ENCODE results near the gene NKD1. TPM values are rescaled to one million over a fixed set of nuclear protein-coding genes. Genes with fewer than 3 reads are reported as not detected.

The NKD1 gene
- total RNA-seq, 6 donors from 2014 or later = 9.9 to 59.7 (median 21.4) TPM

DNA sequence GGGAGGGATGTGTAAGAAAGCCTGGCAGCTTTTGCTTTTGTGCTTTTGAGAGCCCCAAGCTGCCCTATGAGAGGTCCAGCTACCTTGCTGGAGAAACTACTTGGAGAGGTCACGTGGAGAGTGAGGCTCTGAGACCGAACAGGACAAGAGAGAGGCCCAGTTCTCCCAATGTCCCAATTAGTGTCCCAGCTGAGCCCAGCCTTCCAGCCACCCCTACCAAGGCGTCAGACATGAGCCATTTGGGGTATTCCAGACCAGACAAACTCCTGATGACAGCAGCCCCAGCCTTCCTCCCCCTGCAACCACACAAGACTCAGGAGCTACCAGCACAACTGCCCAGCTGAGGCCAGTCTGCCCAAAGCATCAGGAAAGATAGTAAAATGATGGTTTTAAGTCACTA, 35.0 kb downstream of the NKD1 start:
- Histone ChIP-seq H3K4me1 (peaks cover 0 to 25% (median 7%) of the 10 kb centered on the region in 4 donors), H3K27ac (peak overlapping the region in 1 of 4 donors; percentile 21), H3K36me3 (no peaks in the 10 kb centered on the region), H3K4me3 (no peak overlapping the region), H3K27me3 (no peaks in the 10 kb centered on the region), H3K9me3 (no peaks in the 10 kb centered on the region)
- whole genome bisulfite sequencing, 2 donors = 85 to 91% methylated on average over 2 to 3 of the region's 3 CpGs
- ATAC-seq (ENCODE audit: low FRiP score in 2 of 2) (no peak), DNase-seq (no peak)
- TF ChIP-seq, protein P1, sequence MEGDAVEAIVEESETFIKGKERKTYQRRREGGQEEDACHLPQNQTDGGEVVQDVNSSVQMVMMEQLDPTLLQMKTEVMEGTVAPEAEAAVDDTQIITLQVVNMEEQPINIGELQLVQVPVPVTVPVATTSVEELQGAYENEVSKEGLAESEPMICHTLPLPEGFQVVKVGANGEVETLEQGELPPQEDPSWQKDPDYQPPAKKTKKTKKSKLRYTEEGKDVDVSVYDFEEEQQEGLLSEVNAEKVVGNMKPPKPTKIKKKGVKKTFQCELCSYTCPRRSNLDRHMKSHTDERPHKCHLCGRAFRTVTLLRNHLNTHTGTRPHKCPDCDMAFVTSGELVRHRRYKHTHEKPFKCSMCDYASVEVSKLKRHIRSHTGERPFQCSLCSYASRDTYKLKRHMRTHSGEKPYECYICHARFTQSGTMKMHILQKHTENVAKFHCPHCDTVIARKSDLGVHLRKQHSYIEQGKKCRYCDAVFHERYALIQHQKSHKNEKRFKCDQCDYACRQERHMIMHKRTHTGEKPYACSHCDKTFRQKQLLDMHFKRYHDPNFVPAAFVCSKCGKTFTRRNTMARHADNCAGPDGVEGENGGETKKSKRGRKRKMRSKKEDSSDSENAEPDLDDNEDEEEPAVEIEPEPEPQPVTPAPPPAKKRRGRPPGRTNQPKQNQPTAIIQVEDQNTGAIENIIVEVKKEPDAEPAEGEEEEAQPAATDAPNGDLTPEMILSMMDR (IDR thresholded peaks at IDR 0.05) = no peak
- TF ChIP-seq POLR2A (IDR thresholded peaks at IDR 0.05) (no peak), EP300 (IDR thresholded peaks at IDR 0.05) (no peak), POLR2AphosphoS5 (IDR thresholded peaks at IDR 0.05) (no peak)

DNA sequence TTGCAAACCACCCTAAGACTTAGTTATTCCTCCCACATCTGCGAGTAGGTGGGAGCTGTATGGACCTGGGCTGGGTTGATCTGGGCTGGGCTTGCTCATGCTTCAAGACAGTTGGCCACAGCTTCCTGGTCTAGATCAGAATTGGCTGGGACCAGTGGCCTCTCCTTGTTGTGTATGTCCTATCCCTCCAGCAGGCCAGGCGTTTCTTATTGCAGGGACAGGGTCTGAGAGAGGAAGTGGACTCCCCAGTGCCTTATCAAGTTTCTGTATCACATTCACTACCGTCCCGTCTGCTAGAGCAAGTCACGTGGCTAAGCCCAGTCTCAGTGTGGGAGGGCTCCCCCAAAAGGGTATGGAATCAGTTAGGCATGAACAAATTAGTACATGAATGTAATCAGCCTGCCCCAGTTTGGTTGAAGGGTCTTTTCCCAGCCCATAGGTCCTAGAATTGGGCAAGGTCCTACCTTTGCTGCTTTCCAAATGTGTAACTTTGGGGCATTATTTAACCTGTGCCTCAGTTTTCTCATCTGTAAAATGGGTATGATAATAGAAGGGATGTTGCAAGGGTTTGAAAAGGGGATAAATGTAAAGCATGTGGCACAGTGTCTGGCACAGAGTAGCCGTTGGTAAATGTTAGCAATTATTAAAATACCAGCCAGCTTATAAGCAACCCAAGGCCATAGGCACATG, 36.0 kb downstream of the NKD1 start:
- H3K27ac ChIP-seq = peak overlapping the region; percentile 14 to 71 (median 52)
- no peak for ATAC-seq (ENCODE audit: low FRiP score in 2 of 2)
- H3K27me3 ChIP-seq = no peaks in the 10 kb centered on the region
- H3K4me1 ChIP-seq = peaks cover 0 to 25% (median 7%) of the 10 kb centered on the region in 4 donors
- H3K9me3 ChIP-seq = no peaks in the 10 kb centered on the region
- no peak overlapping the region for H3K4me3 ChIP-seq
- DNase-seq = no peak
- no peak for TF ChIP-seq POLR2A (IDR thresholded peaks at IDR 0.05)
- TF ChIP-seq, protein P1 (IDR thresholded peaks at IDR 0.05) = no peak
- no peak for TF ChIP-seq EP300 (IDR thresholded peaks at IDR 0.05)
- TF ChIP-seq POLR2AphosphoS5 (IDR thresholded peaks at IDR 0.05) = no peak
- H3K36me3 ChIP-seq = no peaks in the 10 kb centered on the region
- 60 to 63% methylated on average over 6 of the region's 6 CpGs for WGBS, 2 donors

DNA sequence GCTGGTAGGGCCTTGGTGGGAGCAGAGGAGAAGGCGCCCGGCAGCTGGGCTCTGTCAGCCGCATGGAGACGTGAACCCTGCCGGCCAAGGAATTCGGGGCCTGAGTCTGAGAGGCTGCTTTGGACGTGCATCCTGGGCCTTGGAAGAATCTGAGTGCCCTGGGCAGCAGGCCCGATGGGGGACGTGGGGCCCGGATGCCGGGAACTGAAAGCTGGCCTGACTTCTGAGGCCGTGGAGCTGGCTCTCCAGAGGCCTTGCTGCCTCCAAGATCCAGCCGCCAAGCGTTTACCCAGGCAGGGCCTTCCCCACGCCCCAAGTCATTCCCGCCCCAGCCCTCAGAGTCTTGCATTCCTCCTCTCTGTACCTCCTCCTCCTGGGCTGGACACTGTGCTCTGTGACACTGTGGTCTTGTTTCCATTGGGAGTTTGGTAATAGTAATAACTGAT, 37.2 kb downstream of the NKD1 start:
- ATAC-seq (ENCODE audit: low FRiP score in 2 of 2) (peak; percentile 74 to 78), DNase-seq (peak; percentile 32 to 90)
- Histone ChIP-seq H3K36me3 (no peaks in the 10 kb centered on the region), H3K27me3 (no peaks in the 10 kb centered on the region), H3K4me1 (peaks cover 0 to 25% (median 5%) of the 10 kb centered on the region in 4 donors), H3K9me3 (no peaks in the 10 kb centered on the region), H3K4me3 (no peak overlapping the region), H3K27ac (peak overlapping the region; percentile 41 to 71 (median 58))
- WGBS, 2 donors = 72 to 87% methylated on average over 15 to 16 of the region's 16 CpGs
- TF ChIP-seq POLR2A (IDR thresholded peaks at IDR 0.05) (no peak), POLR2AphosphoS5 (IDR thresholded peaks at IDR 0.05) (peak; percentile 30)

DNA sequence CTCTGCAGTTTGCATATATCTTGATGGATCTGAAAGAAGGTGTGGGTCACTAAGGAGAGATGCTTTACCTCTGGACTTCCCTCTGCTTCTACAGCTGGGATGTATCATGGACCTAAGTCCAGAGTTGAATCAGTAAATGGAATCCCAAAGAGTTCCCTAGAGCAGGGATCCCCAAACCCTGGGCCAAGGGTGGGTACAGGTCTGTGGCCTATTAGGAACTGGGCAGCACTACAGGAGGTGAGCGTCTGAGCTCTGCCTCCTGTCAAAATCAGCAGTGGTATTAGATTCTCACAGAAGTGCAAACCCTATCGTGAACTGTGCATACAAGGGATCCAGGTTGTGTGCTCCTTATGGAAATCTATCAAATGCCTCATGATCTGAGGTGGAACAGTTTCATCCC, 39.3 kb downstream of the NKD1 start:
- Histone ChIP-seq H3K27ac (no peak overlapping the region), H3K36me3 (no peaks in the 10 kb centered on the region), H3K4me1 (peaks cover 2 to 13% (median 8%) of the 10 kb centered on the region in 4 donors), H3K4me3 (no peak overlapping the region), H3K9me3 (no peaks in the 10 kb centered on the region), H3K27me3 (no peaks in the 10 kb centered on the region)
- WGBS, 2 donors = 89% methylated on average over 2 of the region's 2 CpGs; no CpG with 5 or more reads in 1 of the 2 donors
- no peak for ATAC-seq (ENCODE audit: low FRiP score in 2 of 2)
- TF ChIP-seq EP300 (IDR thresholded peaks at IDR 0.05) (no peak), POLR2AphosphoS5 (IDR thresholded peaks at IDR 0.05) (no peak), POLR2A (IDR thresholded peaks at IDR 0.05) (no peak)
- TF ChIP-seq, protein P1 (IDR thresholded peaks at IDR 0.05) = no peak
- DNase-seq = no peak

DNA sequence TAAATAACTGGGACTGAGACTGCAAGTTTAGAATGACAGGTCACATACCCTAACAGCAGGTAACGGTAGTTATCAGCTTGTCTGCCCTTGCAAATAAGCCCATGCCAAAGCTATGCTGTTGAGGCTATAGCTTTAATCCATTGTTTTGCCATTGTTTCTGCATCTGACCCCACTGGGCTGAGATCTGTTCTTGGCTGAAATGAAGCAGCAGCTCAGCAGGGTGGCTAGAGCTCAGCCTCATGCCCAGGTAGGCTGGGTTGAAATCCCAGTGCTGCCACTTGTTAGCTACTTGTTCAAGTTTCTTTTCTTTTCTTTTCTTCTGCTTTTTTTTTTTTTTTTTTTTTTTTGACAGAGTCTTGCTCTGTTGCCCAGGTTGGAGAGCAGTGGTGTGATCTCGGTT, 40.1 kb downstream of the NKD1 start:
- DNase-seq (no peak), ATAC-seq (ENCODE audit: low FRiP score in 2 of 2) (no peak)
- no peaks in the 10 kb centered on the region for H3K27me3 ChIP-seq
- no peaks in the 10 kb centered on the region for H3K36me3 ChIP-seq
- peak overlapping the region in 3 of 4 donors; percentile 16 to 79 (median 34) for H3K27ac ChIP-seq
- H3K9me3 ChIP-seq = no peaks in the 10 kb centered on the region
- no peak overlapping the region for H3K4me3 ChIP-seq
- peaks cover 2 to 16% (median 10%) of the 10 kb centered on the region in 4 donors for H3K4me1 ChIP-seq
- 87 to 94% methylated on average over 2 of the region's 2 CpGs for WGBS, 2 donors
- no peak for TF ChIP-seq EP300 (IDR thresholded peaks at IDR 0.05)
- TF ChIP-seq POLR2A (IDR thresholded peaks at IDR 0.05) = no peak
- TF ChIP-seq, protein P1 (IDR thresholded peaks at IDR 0.05) = no peak
- no peak for TF ChIP-seq POLR2AphosphoS5 (IDR thresholded peaks at IDR 0.05)
